Ishikawa (cell line): ENCODE measurements around the gene ATP1A3.

Source experiments
- CEBPB ChIP-seq: IDR thresholded peaks from 2 replicates; pipeline ENCODE4 v1.6.1; 2012
- CREB1 ChIP-seq: IDR thresholded peaks from 2 replicates; pipeline ENCODE4 v1.6.1; 2012; ENCODE audit warnings: low read depth
- EGR1 ChIP-seq: IDR thresholded peaks from 2 replicates; pipeline ENCODE4 v1.6.1; 2012
- EP300 ChIP-seq: IDR thresholded peaks from 2 replicates; pipeline ENCODE4 v1.6.1; 2012; ENCODE audit warnings: borderline replicate concordance
- FOXM1 ChIP-seq: IDR thresholded peaks from 2 replicates; pipeline ENCODE4 v1.6.1; 2012; ENCODE audit warnings: low read depth, borderline replicate concordance
- MAX ChIP-seq: IDR thresholded peaks from 2 replicates; pipeline ENCODE4 v1.6.1; 2012
- NFIC ChIP-seq: IDR thresholded peaks from 2 replicates; pipeline ENCODE4 v1.6.1; 2012
- RAD21 ChIP-seq: IDR thresholded peaks from 2 replicates; pipeline ENCODE4 v1.6.1; 2012; ENCODE audit warnings: low read depth
- REST ChIP-seq: IDR thresholded peaks from 2 replicates; pipeline ENCODE4 v1.6.1; 2012; ENCODE audit warnings: low read depth, mild to moderate bottlenecking
- TAF1 ChIP-seq: IDR thresholded peaks from 2 replicates; pipeline ENCODE4 v1.6.1; 2012; ENCODE audit warnings: low read depth, mild to moderate bottlenecking
- TCF12 ChIP-seq: IDR thresholded peaks from 2 replicates; pipeline ENCODE4 v1.6.1; 2012; ENCODE audit warnings: low read depth
- TEAD4 ChIP-seq: IDR thresholded peaks from 2 replicates; pipeline ENCODE4 v1.6.1; 2012
- USF1 ChIP-seq: IDR thresholded peaks from 2 replicates; pipeline ENCODE4 v1.6.1; 2012
- YY1 ChIP-seq: IDR thresholded peaks from 2 replicates; pipeline ENCODE4 v1.6.1; 2012; ENCODE audit warnings: low read depth
- ZBTB7A ChIP-seq: IDR thresholded peaks from 2 replicates; pipeline ENCODE4 v1.6.1; 2012; ENCODE audit warnings: low read depth

Gene ATP1A3

GRCh38 chr19:41999878-42000208, 5.8 kb upstream of the ATP1A3 start:
- no peak for TF ChIP-seq RAD21

GRCh38 chr19:41999071-41999877, 5.2 kb upstream of the ATP1A3 start:
- TF ChIP-seq CEBPB (no peak), REST (no peak), EGR1 (no peak), CREB1 (no peak), MAX (no peak), FOXM1 (no peak), USF1 (no peak), TEAD4 (no peak), EP300 (no peak), ZBTB7A (no peak), RAD21 (no peak), NFIC (no peak), YY1 (no peak), TAF1 (no peak), TCF12 (no peak)

- peak; percentile 44; the same call in 1 of the 2 replicates for TF ChIP-seq REST
- TF ChIP-seq TCF12 = no peak
- TF ChIP-seq USF1 = no peak
- TF ChIP-seq RAD21 = peak; percentile 45; the same call in 1 of the 2 replicates
These were observed 4.4 kb upstream of the ATP1A3 start for GRCh38 chr19:41998246-41999020.

GRCh38 chr19:41997851-41998229, 3.8 kb upstream of the ATP1A3 start:
- no peak for TF ChIP-seq TCF12
- TF ChIP-seq REST = no peak
- no peak for TF ChIP-seq CEBPB
- TF ChIP-seq YY1 = no peak

- no peak for TF ChIP-seq USF1
- TF ChIP-seq REST = peak; percentile 88
- TF ChIP-seq RAD21 = no peak
- TF ChIP-seq CEBPB = no peak
These were observed 3.3 kb upstream of the ATP1A3 start for GRCh38 chr19:41997121-41997850.
